LoVo (cell line): ENCODE measurements around the gene SYNDIG1.

Experiments
- DNase-seq: peaks from one replicate; pipeline ENCODE4 v3.0.0-alpha.2; 2016; ENCODE audit warnings: low spot score

The SYNDIG1 gene

DNA sequence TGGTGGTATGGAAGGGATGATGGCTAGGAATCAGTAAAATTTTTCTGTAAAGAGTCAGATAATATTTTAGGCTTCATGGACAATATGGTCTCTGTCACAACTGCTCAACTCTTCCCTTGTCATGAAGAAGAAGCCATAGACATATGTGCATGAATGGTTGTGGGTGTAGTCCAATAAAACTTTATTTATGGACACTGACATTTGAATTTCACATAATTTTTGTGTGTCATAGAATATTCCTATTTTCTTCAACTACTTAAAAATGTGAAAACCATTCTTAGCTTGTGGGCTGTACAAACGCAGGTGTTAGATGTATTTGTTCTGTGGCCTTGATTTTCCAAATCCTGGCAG, 59.9 kb downstream of the SYNDIG1 start:
- DNase-seq, result no peak

DNA sequence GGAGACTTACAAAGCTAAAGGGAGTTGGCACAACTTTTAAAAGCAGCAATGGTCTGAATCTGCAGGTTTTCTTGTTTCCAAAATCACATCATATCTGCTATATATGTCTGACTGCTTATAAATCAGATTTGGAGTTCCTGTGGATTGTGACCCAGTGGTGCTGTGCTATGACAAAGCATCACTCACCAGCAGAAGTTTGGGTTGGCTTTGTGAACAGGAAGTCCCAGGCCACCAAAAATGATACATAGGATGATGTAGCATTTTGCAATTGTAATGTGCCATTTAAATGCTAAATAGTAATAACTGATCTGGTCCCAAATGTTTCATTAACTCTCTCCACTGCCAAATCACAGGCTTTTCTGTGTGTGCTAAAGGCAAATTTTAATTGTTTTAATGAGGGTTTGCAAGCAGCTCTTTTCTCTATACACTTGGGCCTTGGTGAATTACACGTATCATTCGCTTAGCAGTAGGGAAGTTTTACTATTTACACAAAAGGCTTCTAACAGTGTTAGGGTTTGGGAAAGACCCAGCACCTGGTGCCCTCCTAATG, 60.8 kb downstream of the SYNDIG1 start:
- no peak for DNase-seq

GRCh38 chr20:24531202-24531601, 61.8 kb downstream of the SYNDIG1 start:
- DNase-seq, result no peak

DNA sequence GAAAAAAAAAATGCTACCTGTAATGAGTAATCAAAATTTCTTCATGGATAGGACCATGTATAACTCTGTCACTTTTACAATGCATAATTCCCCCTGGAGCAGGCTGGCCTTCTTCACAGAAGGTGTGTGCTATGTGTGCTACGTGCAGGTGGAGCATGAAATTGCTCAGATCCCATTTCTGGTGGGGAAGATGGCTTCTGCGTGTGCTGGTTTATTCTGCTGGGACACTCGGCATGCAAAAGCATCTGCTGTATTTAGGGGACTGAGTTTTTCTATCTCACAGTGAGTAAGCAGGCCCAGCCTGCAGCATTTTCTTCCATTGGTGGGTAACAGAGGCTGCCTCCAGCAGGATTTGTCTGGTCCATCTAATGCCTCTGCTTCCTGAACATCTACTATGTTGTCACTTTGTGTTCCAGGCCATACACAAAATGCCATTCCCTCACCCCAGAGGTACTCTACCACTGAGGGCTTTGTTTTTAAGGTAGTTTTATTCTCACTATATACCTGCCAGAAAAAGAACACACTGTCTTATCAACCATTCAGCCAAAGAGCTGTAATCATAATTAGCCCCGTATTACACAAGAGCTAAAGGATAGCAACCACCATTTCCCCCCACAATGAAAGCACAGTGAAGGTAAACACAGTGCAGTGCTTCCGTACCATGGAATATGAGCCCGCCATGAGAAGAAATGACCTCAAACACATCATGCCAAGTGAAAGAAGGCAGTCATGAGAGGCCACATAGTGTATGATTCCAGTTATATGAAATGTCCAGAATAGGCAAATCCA, 62.4 kb downstream of the SYNDIG1 start:
- DNase-seq, result no peak

- no peak for DNase-seq
Measured at GRCh38 chr20:24533449-24533848, 64.0 kb downstream of the SYNDIG1 start.

- DNase-seq, result no peak
Measured at GRCh38 chr20:24534282-24534681, 64.9 kb downstream of the SYNDIG1 start.

DNA sequence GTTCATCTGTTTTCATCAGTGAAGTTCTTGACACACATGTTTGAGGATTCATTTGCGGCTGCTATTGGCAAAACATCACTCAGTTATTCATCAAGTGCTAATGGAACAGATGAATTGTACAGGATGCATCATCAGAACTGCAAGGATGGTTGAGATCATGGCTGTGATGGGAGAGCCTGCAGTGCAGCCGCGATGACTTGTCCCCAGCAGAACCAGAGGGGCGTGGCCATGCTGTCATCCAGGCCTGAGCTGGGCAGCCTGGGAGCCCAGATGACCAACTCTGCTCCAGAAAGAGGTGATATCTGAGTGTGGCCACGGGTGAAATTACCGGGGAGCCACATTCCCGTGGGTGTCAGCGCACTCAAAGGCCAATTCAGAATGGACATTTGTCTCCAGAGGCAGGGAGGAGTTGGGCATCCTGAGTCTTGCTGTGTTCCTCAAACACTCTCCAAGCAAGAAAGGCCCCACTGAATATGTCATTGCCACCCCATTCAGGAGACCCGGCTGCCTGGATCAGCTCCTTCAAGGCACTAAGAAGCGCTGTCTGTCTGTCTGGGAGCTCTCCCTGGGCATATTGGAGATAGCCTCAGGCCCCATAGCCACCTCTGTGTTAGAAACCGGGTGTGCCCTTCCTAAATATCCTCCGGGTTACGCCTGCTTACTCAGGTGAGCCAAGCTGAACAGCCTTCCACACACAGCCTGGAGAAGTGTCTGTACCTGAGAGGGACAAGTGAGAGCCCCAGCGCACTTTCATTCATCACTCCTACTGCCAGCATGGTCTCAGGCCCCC, 66.7 kb downstream of the SYNDIG1 start:
- no peak for DNase-seq

- no peak for DNase-seq
Measured at GRCh38 chr20:24537210-24537609, 67.8 kb downstream of the SYNDIG1 start.

DNA sequence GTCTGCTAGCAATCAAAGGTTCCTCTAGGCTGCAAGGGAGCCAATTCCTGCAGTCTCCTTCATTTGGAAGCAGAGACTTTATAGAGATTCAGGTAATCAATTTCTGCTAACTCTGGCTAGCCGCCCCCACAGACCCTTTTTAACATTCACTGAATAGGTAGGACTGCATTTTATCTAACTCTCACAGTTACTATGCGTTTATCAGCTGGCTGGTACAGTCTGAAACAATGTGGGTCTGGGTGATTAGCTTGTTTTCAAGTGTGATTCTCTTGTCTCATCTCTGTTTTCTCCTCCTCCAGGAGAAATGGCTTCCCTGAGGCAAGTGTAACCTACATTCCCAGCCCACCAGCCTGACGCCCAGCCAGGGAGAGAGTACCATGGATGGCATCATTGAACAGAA, 73.3 kb downstream of the SYNDIG1 start:
- no peak for DNase-seq

DNA sequence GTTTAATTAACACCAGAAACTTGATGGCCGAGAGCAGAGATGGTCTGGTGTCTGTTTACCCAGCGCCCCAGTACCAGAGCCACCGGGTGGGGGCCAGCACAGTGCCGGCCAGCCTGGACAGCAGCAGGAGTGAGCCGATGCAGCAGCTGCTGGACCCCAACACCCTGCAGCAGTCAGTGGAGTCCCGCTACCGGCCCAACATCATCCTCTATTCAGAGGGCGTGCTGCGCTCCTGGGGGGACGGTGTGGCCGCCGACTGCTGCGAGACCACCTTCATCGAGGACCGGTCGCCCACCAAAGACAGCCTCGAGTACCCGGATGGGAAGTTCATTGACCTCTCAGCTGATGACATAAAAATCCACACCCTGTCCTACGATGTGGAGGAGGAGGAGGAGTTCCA, 73.7 kb downstream of the SYNDIG1 start:
- DNase-seq, result no peak

DNA sequence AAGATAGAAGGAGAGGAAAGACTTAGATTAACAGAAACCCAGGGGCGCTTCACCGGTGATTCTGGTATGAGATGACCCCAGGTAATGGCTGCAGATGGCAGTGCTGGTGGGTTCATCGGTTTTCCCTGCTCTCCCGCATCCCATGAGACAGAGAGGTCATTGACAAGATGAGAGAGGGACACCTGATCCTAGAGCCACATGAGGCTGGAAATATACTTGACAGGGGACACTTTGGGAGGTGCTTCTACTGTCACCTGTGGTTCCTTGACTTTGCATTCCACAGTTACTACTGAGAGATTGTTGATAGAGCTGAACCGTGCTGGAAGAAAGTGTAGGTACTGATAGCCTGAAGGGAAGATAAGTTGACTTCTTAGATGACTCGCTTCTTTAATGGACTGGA, 74.3 kb downstream of the SYNDIG1 start:
- no peak for DNase-seq

GRCh38 chr20:24544371-24544770, 74.9 kb downstream of the SYNDIG1 start:
- DNase-seq, result no peak

DNA sequence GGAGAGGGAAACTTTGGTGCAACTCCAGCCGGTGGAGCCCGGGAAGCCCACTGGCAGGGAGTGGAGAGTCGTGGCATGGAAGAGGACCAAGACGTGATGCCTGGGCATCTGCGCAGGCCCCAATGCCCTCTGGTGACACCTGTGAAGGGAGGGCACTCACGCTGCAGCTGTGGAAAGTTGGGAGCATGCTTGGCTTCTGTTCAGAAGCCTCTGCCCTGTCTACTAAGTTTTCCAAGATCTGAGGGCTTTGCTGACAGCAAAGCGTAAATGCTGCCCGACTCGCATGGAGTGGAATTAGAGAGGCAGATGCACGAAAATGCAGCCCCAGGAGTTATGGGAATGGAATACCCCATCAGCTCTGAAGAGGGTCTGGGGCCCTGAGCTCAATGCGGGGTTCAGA, 75.7 kb downstream of the SYNDIG1 start:
- DNase-seq, result no peak

- DNase-seq, result no peak
Measured at GRCh38 chr20:24546232-24546892, 76.9 kb downstream of the SYNDIG1 start.

GRCh38 chr20:24547967-24548366, 78.5 kb downstream of the SYNDIG1 start:
- no peak for DNase-seq

DNA sequence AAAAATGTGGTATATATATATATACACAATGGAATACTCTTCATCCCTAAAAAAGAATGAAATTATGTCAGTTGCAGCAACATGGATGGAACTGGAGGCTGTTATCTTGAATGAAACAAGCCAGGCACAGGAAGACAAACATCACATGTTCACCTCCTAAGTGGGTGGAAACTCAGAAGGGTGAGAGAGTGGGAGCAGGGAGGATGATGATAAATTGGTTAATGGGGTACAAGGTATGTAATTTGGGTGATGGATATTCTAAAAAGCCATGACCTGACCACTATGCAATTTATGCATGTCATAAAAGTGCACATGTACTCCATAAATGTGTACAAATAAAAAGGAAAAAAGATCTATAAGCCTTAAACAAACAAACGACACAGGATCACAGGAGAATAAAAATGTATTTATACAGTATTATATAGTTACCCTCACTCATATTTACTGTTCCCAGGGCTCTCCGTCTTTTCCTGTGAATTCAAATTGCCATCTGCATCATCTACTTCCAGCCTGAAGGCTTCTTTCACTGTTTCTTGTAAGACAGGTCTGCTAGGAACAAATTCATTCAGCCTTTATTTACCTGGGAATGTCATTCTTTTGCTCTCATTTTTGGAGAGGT, 89.8 kb downstream of the SYNDIG1 start:
- no peak for DNase-seq

DNA sequence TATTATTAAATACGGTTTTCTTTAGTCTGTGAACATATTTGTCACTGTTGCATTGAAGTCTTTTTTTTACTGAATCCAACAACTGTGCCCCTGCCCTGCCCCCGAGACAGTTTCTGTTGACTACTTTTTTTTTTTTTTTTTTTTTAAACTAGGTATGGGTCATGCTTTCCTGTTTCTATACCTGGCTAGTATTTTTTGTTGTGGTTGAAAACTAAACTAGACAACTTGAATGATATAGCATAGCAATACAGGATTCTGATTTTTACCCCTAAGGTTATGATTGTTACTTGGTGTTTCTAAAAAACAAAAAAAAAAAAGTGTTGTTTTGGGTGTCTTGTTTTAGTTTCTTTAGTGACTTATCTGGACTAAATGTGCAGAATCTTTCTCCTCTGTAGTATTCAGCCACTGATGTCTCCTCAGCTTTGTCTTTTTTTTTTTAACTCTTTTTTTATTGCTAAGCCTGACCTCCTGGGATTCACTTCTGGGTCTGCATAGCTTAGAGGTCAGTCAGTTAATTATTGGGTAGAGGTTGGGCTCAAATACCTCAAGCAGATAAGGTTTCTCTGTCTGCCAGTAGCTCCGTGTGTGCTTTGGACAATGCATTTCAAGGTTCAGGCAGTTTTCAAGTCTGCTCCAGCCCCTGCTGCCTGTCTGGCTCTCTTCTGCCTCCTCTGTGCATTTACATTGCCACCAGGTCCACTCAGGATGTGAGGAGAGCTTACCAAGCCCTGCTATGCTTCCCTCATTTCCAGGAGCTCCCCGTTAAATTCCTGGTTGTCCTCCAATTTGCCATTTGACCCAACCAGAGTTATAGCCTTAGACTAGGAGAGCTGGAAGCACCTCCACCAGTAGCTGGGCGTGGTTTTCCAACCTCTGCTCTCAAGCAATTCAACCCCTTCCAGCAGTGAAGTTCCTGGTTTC, 91.4 kb downstream of the SYNDIG1 start:
- no peak for DNase-seq

DNA sequence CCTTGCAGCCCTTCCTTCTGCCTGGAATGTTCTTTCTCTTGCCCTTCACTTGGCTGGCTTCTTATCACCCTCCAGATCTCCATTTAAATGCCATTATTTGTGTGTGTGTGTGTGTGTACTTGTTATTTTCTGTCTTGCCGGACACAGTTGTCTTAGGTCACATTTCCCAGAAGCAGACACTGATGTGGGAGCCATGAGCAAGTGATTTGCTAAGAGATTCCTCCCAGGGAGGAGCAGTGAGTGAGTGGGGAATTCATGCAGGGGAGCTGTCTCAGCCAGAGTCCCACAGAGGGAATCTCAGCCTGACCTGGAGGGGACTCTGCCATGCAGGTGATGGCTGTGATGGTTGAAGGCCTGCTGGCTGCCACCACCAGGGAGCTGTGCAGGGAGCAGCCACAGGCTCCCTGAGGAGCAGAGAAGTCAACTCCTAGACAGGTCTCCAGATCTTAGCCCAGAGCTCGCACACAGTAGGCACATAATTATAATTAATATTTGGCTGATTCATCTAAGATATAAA, 96.5 kb downstream of the SYNDIG1 start:
- no peak for DNase-seq

DNA sequence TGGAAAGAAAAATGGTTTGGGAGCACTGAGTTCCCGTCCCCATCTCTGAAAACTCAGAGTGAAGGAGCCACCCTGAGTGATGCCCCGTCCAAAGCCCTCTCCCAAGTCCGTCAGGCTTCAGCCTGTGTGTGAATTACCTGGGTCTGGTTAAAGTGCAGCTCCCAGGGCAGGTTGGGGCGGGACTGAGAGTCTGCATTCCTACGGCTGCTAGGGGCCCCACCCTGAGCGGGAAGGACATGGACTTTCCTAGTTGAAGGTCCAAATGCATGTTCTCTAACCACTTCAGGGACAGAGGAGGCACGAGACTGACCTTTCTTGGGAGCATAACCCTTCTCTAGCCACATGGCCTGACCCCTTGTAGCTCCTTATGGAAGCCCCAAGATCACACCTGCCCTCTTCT, 97.2 kb downstream of the SYNDIG1 start:
- no peak for DNase-seq

GRCh38 chr20:24567508-24567907, 98.1 kb downstream of the SYNDIG1 start:
- no peak for DNase-seq

DNA sequence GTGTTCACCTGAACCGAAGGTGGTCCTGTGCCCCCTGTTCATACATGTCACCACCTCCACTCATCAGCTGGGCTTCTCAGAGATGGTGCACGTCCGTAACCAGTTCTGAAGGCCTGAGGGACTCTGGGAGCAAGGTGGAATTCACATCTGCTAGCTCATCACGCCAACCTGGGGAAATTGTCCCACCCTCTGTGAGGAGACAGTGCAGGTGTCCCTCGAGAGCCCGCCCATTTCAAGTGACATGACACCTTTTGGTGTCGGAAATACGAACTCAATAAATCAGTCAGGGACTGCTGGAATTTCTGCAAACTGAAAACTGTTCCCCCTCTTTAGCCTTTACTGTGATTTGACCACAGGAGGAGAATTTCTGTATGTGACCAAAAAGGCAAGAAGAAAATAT, 99.4 kb downstream of the SYNDIG1 start:
- no peak for DNase-seq
